WTC11 (cell line): ENCODE measurements around the gene BCL11A. TPM values are rescaled to one million over a fixed set of nuclear protein-coding genes. Genes with fewer than 3 reads are reported as not detected.

Source experiments
- ATAC-seq: fragments of 200-7000 bp; cut with Tn5 transposase; 2 replicates; pipeline ENCODE4 v1.10.0; 2021; ENCODE audit warnings: mild to moderate bottlenecking, moderate library complexity
- CTCF ChIA-PET: fragments of 300-600 bp; sonication (Branson Sonifier 250); formaldehyde crosslinking; loops from one replicate; lab custom pipeline; 2021; ENCODE audit warnings: antibody characterized with exemption; lab: Charles Lee
- POLR2A ChIA-PET: fragments of 350-600 bp; sonication (Branson Sonifier 250); formaldehyde crosslinking; loops from one replicate; lab custom pipeline; 2021; ENCODE audit warnings: antibody characterized with exemption; lab: Charles Lee
- DNase-seq: peaks from one replicate; pipeline ENCODE4 v3.0.0; 2021; ENCODE audit warnings: low spot score
- H3K27ac Mint-ChIP-seq: 2 replicates; pipeline ENCODE4 v1.8.0; 2021; ENCODE audit warnings: mixed read lengths
- H3K27me3 Mint-ChIP-seq: 2 replicates; pipeline ENCODE4 v1.8.0; 2021; ENCODE audit warnings: low read depth, mild to moderate bottlenecking, moderate library complexity, mixed read lengths
- H3K36me3 Mint-ChIP-seq: 2 replicates; pipeline ENCODE4 v1.8.0; 2021; ENCODE audit warnings: mixed read lengths
- H3K4me1 Mint-ChIP-seq: 2 replicates; pipeline ENCODE4 v1.8.0; 2022; ENCODE audit warnings: mixed read lengths
- H3K4me3 Mint-ChIP-seq: 2 replicates; pipeline ENCODE4 v1.8.0; 2021; ENCODE audit warnings: mild to moderate bottlenecking, moderate library complexity, mixed read lengths
- H3K9me3 Mint-ChIP-seq: 2 replicates; pipeline ENCODE4 v1.8.0; 2021; ENCODE audit warnings: mixed read lengths
- AFF4 ChIP-seq: sonication (generic); formaldehyde crosslinking; IDR thresholded peaks from 2 replicates; pipeline ENCODE4 v1.8.1; 2023; ENCODE audit warnings: mild to moderate bottlenecking, missing genetic modification reagents, borderline replicate concordance
- CREM ChIP-seq: sonication (generic); formaldehyde crosslinking; IDR thresholded peaks from 2 replicates; pipeline ENCODE4 v1.8.1; 2022; ENCODE audit warnings: mild to moderate bottlenecking, missing genetic modification reagents, moderate library complexity
- E2F1 ChIP-seq: sonication (generic); formaldehyde crosslinking; IDR thresholded peaks from 2 replicates; pipeline ENCODE4 v1.8.0; 2022; ENCODE audit warnings: mild to moderate bottlenecking, missing genetic modification reagents
- E2F4 ChIP-seq: sonication (generic); formaldehyde crosslinking; IDR thresholded peaks from 2 replicates; pipeline ENCODE4 v1.8.1; 2022; ENCODE audit warnings: low read depth, mild to moderate bottlenecking, moderate library complexity, missing genetic modification reagents, borderline replicate concordance
- ERG ChIP-seq: fragments of 250-450 bp; sonication (Bioruptor Pico); IDR thresholded peaks from 2 replicates; pipeline ENCODE4 v1.8.0; 2021; ENCODE audit warnings: mild to moderate bottlenecking
- ETV6 ChIP-seq: sonication (generic); formaldehyde crosslinking; IDR thresholded peaks from 2 replicates; pipeline ENCODE4 v1.8.1; 2022; ENCODE audit warnings: mild to moderate bottlenecking, missing genetic modification reagents
- HMGXB4 ChIP-seq: sonication (generic); formaldehyde crosslinking; IDR thresholded peaks from 2 replicates; pipeline ENCODE4 v1.8.1; 2023; ENCODE audit warnings: mild to moderate bottlenecking, moderate library complexity, missing genetic modification reagents
- KAT7 ChIP-seq: sonication (generic); formaldehyde crosslinking; IDR thresholded peaks from 2 replicates; pipeline ENCODE4 v1.8.1; 2023; ENCODE audit warnings: missing genetic modification reagents, mild to moderate bottlenecking, borderline replicate concordance
- MXD4 ChIP-seq: fragments of 250-450 bp; sonication (Bioruptor Pico); IDR thresholded peaks from 2 replicates; pipeline ENCODE4 v1.8.0; 2021; ENCODE audit warnings: mild to moderate bottlenecking, moderate library complexity, borderline replicate concordance
- NFE2L1 ChIP-seq: sonication (generic); formaldehyde crosslinking; IDR thresholded peaks from 2 replicates; pipeline ENCODE4 v1.8.1; 2023; ENCODE audit warnings: missing genetic modification reagents
- NFYB ChIP-seq: sonication (generic); formaldehyde crosslinking; conservative IDR thresholded peaks from 2 replicates; pipeline ENCODE4 v1.8.0; 2022; ENCODE audit warnings: low read depth, missing genetic modification reagents
- NR2C2 ChIP-seq: sonication (generic); formaldehyde crosslinking; IDR thresholded peaks from 2 replicates; pipeline ENCODE4 v1.8.0; 2022; ENCODE audit warnings: mild to moderate bottlenecking, missing genetic modification reagents
- NR3C1 ChIP-seq: sonication (generic); formaldehyde crosslinking; conservative IDR thresholded peaks from 2 replicates; pipeline ENCODE4 v1.8.1; 2023; ENCODE audit warnings: low read depth, mild to moderate bottlenecking, missing genetic modification reagents
- RELA ChIP-seq: sonication (generic); formaldehyde crosslinking; IDR thresholded peaks from 2 replicates; pipeline ENCODE4 v1.8.1; 2022; ENCODE audit warnings: missing genetic modification reagents, mild to moderate bottlenecking, borderline replicate concordance
- RORB ChIP-seq: fragments of 250-450 bp; sonication (Bioruptor Pico); IDR thresholded peaks from 2 replicates; pipeline ENCODE4 v1.9.0; 2021; ENCODE audit warnings: mild to moderate bottlenecking
- TEAD1 ChIP-seq: sonication (generic); formaldehyde crosslinking; IDR thresholded peaks from 2 replicates; pipeline ENCODE4 v1.8.0; 2022; ENCODE audit warnings: mild to moderate bottlenecking, missing genetic modification reagents
- USF1 ChIP-seq: sonication (generic); formaldehyde crosslinking; IDR thresholded peaks from 2 replicates; pipeline ENCODE4 v1.8.0; 2022; ENCODE audit warnings: mild to moderate bottlenecking, missing genetic modification reagents
- ZNF281 ChIP-seq: sonication (generic); formaldehyde crosslinking; IDR thresholded peaks from 2 replicates; pipeline ENCODE4 v1.8.0; 2023; ENCODE audit warnings: mild to moderate bottlenecking, missing genetic modification reagents
- ZNF425 ChIP-seq: fragments of 250-450 bp; sonication (Bioruptor Pico); conservative IDR thresholded peaks from 2 replicates; pipeline ENCODE4 v1.9.0; 2021; ENCODE audit warnings: mild to moderate bottlenecking
- ZNF671 ChIP-seq: fragments of 250-450 bp; sonication (Bioruptor Pico); IDR thresholded peaks from 2 replicates; pipeline ENCODE4 v1.8.0; 2021; ENCODE audit warnings: mild to moderate bottlenecking
- total RNA-seq: library from RNA; stranded (reverse); gene quantifications from 3 replicates; pipeline ENCODE4 v1.2.3, GENCODE V29; 2021

The BCL11A gene
- total RNA-seq, 1 experiment from 2014 or later: 53.2 TPM

GRCh38 chr2:60549238-60549927 is 4.1 kb downstream of the BCL11A start:
- peak overlapping the region; percentile 91 for H3K4me3 Mint-ChIP-seq
- POLR2A ChIA-PET: interaction anchor here (0.8 to 1.8 kb wide), 5 partner anchors 14 to 70 kb away, joined by 3 to 5 read pairs (median 4); no protein-coding TSS in a partner anchor
- DNase-seq: peak; percentile 59
- H3K9me3 Mint-ChIP-seq: no peaks in the 10 kb centered on the region
- peaks cover 21% of the 10 kb centered on the region for H3K36me3 Mint-ChIP-seq
- peak overlapping the region; percentile 93 for H3K27ac Mint-ChIP-seq
- CTCF ChIA-PET: interaction anchor here (0.6 to 3.5 kb wide), 32 partner anchors 8 to 547 kb away, joined by 3 to 27 read pairs (median 6); no protein-coding TSS in a partner anchor
- H3K27me3 Mint-ChIP-seq: no peaks in the 10 kb centered on the region
- peak; percentile 3 for ATAC-seq
- peaks cover 46% of the 10 kb centered on the region for H3K4me1 Mint-ChIP-seq
- no peak for TF ChIP-seq NR3C1 (CRISPR knock-in tag)
- no peak for TF ChIP-seq E2F1 (CRISPR knock-in tag)
- no peak for TF ChIP-seq ZNF425 (CRISPR knock-in tag)
- TF ChIP-seq TEAD1 (CRISPR knock-in tag): no peak
- TF ChIP-seq RELA: no peak
- no peak for TF ChIP-seq NR2C2 (CRISPR knock-in tag)
- no peak for TF ChIP-seq NFE2L1
- TF ChIP-seq AFF4: no peak
- no peak for TF ChIP-seq NFYB (CRISPR knock-in tag)
- TF ChIP-seq RORB (CRISPR knock-in tag): no peak
- TF ChIP-seq KAT7 (CRISPR knock-in tag): 0 out of 2 replicates have a peak, but pooled peaks have one; percentile 62
- TF ChIP-seq ETV6: no peak
- TF ChIP-seq CREM: no peak; the same call in 1 of the 2 replicates
- no peak for TF ChIP-seq E2F4
- no peak for TF ChIP-seq MXD4 (CRISPR knock-in tag)
- peak; percentile 70; the same call in 1 of the 2 replicates for TF ChIP-seq HMGXB4 (CRISPR knock-in tag)
- TF ChIP-seq ERG (CRISPR knock-in tag): no peak
- TF ChIP-seq ZNF281 (CRISPR knock-in tag): no peak
- no peak for TF ChIP-seq ZNF671
- no peak for TF ChIP-seq USF1 (CRISPR knock-in tag)
